Stimulated activated CD4-positive, alpha-beta T cell treated with anti-CD3 and anti-CD28 coated beads, Interleukin-1b, Interleukin-23, amount 100 ng/mL, for 4 hours (primary cell): ENCODE data around the gene RSPO1.

Experiments
- DNase-seq, 2 donors: peaks; one replicate each; pipeline ENCODE4 v3.0.0-alpha.2; 2020; ENCODE audit warnings: low read depth in 2 of 2

The RSPO1 gene

GRCh38 chr1:37564892-37565291 lies 69.8 kb downstream of the RSPO1 start:
- no peak for DNase-seq

DNA sequence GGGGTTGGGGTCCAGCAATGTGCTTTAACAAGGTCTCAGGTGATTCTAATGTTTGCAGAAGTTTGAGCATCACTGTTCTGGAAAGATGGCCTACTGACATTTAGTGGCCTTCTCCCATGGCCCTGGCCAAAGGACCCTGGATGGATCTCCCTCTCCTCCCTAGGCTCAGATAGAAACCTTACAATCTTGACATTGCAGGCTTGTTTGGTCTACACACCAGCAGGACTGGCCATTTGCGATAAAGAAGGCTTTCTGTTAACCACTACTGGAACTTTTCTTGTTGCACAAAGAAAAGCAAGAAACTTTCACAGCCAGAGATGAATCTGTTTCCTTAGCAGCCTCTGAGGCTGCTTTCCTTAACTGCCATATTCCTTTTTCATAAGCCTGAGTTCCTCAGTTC lies 71.7 kb downstream of the RSPO1 start:
- no peak for DNase-seq
